Astrocyte (in vitro differentiated cells and primary cell): ENCODE results near the gene ZNF277.

Experiments
- CTCF ChIP-seq: IDR thresholded peaks from 2 replicates; pipeline ENCODE4 v1.5.1; 2011; ENCODE audit warnings: low read depth, mild to moderate bottlenecking, inconsistent platforms, low read length, moderate library complexity; ENCODE audit not compliant: insufficient read depth
- EZH2 ChIP-seq: IDR thresholded peaks from 2 replicates; pipeline ENCODE4 v1.6.1; 2012; ENCODE audit warnings: mild to moderate bottlenecking, low read length, inconsistent platforms; ENCODE audit not compliant: insufficient read depth

- TF ChIP-seq CTCF (no peak), EZH2 (no peak)
These were observed 180.1 kb downstream of the ZNF277 start for GRCh38 chr7:112386619-112387018.
